Gastroesophageal sphincter (tissue), 4 donors: ENCODE results near the gene TMEM131L. TPM values are rescaled to one million over a fixed set of nuclear protein-coding genes. Genes with fewer than 3 reads are reported as not detected.

Experiments used
- ATAC-seq: fragments of 150-250 bp; one replicate; pipeline ENCODE4 v1.9.1; 2016; ENCODE audit warnings: mild to moderate bottlenecking, moderate library complexity
- H3K27ac ChIP-seq, 4 donors: fragments of 200-600 bp; sonication (generic) in 3 of 4; 1 replicate in 3 of 4; 2 replicates in 1 of 4; pipeline ENCODE4 v1.5.1; 2016 to 2019
- H3K27me3 ChIP-seq: fragments of 200-600 bp; sonication (generic); one replicate; pipeline ENCODE4 v1.5.1; 2019
- H3K36me3 ChIP-seq, 2 donors: fragments of 200-600 bp; sonication (generic); one replicate each; pipeline ENCODE4 v1.5.1; 2019; ENCODE audit warnings: control low read depth in 1 of 2
- H3K4me1 ChIP-seq, 3 donors: fragments of 200-600 bp; sonication (generic); 1 replicate in 2 of 3; 2 replicates in 1 of 3; pipeline ENCODE4 v1.5.1; 2016 to 2019; ENCODE audit warnings: control low read depth in 2 of 3
- H3K4me3 ChIP-seq, 2 donors: fragments of 200-600 bp; sonication (generic); one replicate each; pipeline ENCODE4 v1.5.1; 2019; ENCODE audit warnings: mild to moderate bottlenecking in 1 of 2, moderate library complexity in 1 of 2
- H3K9me3 ChIP-seq, 3 donors: fragments of 200-600 bp; sonication (generic); one replicate each; pipeline ENCODE4 v1.5.1; 2017 to 2019; ENCODE audit warnings: control low read depth in 2 of 3
- CTCF ChIP-seq, 4 experiments: fragments of 200-600 bp in 2 of 4; fragments of 450-650 bp in 2 of 4; sonication (generic) in 1 of 4; IDR thresholded peaks; one replicate each; pipeline ENCODE4 v1.5.1; 2017 to 2019; ENCODE audit warnings: antibody characterized with exemption in 4 of 4, mild to moderate bottlenecking in 2 of 4, moderate library complexity in 2 of 4
- EP300 ChIP-seq: sonication (generic); formaldehyde crosslinking; IDR thresholded peaks from one replicate; pipeline ENCODE4 v1.6.1; 2017; ENCODE audit warnings: antibody characterized with exemption, mild to moderate bottlenecking
- POLR2A ChIP-seq, 2 donors: fragments of 450-650 bp; IDR thresholded peaks; one replicate each; pipeline ENCODE4 v1.6.1; 2017; ENCODE audit warnings: antibody characterized with exemption in 2 of 2, mild to moderate bottlenecking in 2 of 2, moderate library complexity in 1 of 2
- POLR2AphosphoS5 ChIP-seq: sonication (generic); formaldehyde crosslinking; IDR thresholded peaks from one replicate; pipeline ENCODE4 v1.6.1; 2017; ENCODE audit warnings: antibody characterized with exemption
- WGBS, 2 donors: methylation state at CpG; one replicate each; pipeline ENCODE4 v1.1.5; 2018; ENCODE audit warnings: low coverage in 1 of 2; 5-methylcytosine and 5-hydroxymethylcytosine counted together
- total RNA-seq, 4 donors: library from RNA; depleted of rRNA; stranded (reverse); fragments of >200 nt; gene quantifications; one replicate each; pipeline ENCODE4 v1.1.0, GENCODE V29; 2016

The TMEM131L gene
- total RNA-seq, 4 donors from 2014 or later = 14.2 to 24.0 (median 18.4) TPM

- WGBS, 2 donors = 85 to 93% methylated on average over 8 to 10 of the region's 10 CpGs
- ATAC-seq = no peak
- H3K36me3 ChIP-seq = no peaks in the 10 kb centered on the region
- TF ChIP-seq POLR2A (IDR thresholded peaks at IDR 0.05) (no peak), EP300 (no peak)
- no peaks in the 10 kb centered on the region for H3K9me3 ChIP-seq
- no peak overlapping the region for H3K4me3 ChIP-seq
- peaks cover 0 to 84% (median 34%) of the 10 kb centered on the region in 3 donors for H3K4me1 ChIP-seq
- H3K27me3 ChIP-seq = no peaks in the 10 kb centered on the region
- no peak overlapping the region for H3K27ac ChIP-seq
Observed at GRCh38 chr4:153534792-153535629, 68.9 kb downstream of the TMEM131L start.

GRCh38 chr4:153535772-153536513, 69.8 kb downstream of the TMEM131L start:
- H3K27me3 ChIP-seq = no peaks in the 10 kb centered on the region
- H3K4me3 ChIP-seq = no peak overlapping the region
- WGBS, 2 donors = 45 to 52% methylated on average over 4 to 6 of the region's 7 CpGs
- ATAC-seq = no peak
- no peaks in the 10 kb centered on the region for H3K9me3 ChIP-seq
- peaks cover 0 to 74% (median 26%) of the 10 kb centered on the region in 3 donors for H3K4me1 ChIP-seq
- no peak for TF ChIP-seq CTCF (IDR thresholded peaks at IDR 0.05)
- no peak for TF ChIP-seq POLR2A (IDR thresholded peaks at IDR 0.05)
- TF ChIP-seq EP300 = no peak
- TF ChIP-seq POLR2AphosphoS5 = no peak
- no peaks in the 10 kb centered on the region for H3K36me3 ChIP-seq
- H3K27ac ChIP-seq = no peak overlapping the region

- 78 to 81% methylated on average over 5 to 6 of the region's 6 CpGs for WGBS, 2 donors
- TF ChIP-seq POLR2A (IDR thresholded peaks at IDR 0.05) (no peak), EP300 (no peak), POLR2AphosphoS5 (no peak), CTCF (IDR thresholded peaks at IDR 0.05) (no peak)
- peak overlapping the region in 1 of 4 donors; percentile 68 for H3K27ac ChIP-seq
- H3K4me1 ChIP-seq = peaks cover 0 to 64% (median 15%) of the 10 kb centered on the region in 3 donors
- H3K36me3 ChIP-seq = no peaks in the 10 kb centered on the region
- H3K9me3 ChIP-seq = no peaks in the 10 kb centered on the region
- ATAC-seq = no peak
- H3K4me3 ChIP-seq = no peak overlapping the region
- no peaks in the 10 kb centered on the region for H3K27me3 ChIP-seq
Observed at GRCh38 chr4:153537493-153537960, 71.4 kb downstream of the TMEM131L start.

- peak overlapping the region in 3 of 4 donors; percentile 49 to 72 (median 68) for H3K27ac ChIP-seq
Observed at GRCh38 chr4:153538487-153539357, 72.6 kb downstream of the TMEM131L start.

More at GRCh38 chr4:153538487-153539357, 72.6 kb downstream of the TMEM131L start:
- WGBS, 2 donors = 17 to 19% methylated on average over 8 to 12 of the region's 17 CpGs
- Histone ChIP-seq H3K9me3 (no peaks in the 10 kb centered on the region), H3K27me3 (no peaks in the 10 kb centered on the region), H3K36me3 (no peaks in the 10 kb centered on the region), H3K4me1 (peaks cover 0 to 57% (median 15%) of the 10 kb centered on the region in 3 donors), H3K4me3 (peak overlapping the region; percentile 43 to 44)
- no peak for TF ChIP-seq POLR2A (IDR thresholded peaks at IDR 0.05)
- peak; percentile 17 for TF ChIP-seq POLR2AphosphoS5
- TF ChIP-seq CTCF (IDR thresholded peaks at IDR 0.05) = no peak
- no peak for TF ChIP-seq EP300
- peak; percentile 47 for ATAC-seq
